ENCODE results near the gene TSPEAR. TPM values are rescaled to one million over a fixed set of nuclear protein-coding genes. Genes with fewer than 3 reads are reported as not detected.
"Not testable (repeated sequence)": the region's sequence is repeated elsewhere in the genome, so short reads cannot be mapped to it uniquely, and the experiment has no call there.

The TSPEAR gene
- total and polyA plus RNA-seq, 5 donors: 0.29 to 4.6 (median 1.4) TPM

DNA sequence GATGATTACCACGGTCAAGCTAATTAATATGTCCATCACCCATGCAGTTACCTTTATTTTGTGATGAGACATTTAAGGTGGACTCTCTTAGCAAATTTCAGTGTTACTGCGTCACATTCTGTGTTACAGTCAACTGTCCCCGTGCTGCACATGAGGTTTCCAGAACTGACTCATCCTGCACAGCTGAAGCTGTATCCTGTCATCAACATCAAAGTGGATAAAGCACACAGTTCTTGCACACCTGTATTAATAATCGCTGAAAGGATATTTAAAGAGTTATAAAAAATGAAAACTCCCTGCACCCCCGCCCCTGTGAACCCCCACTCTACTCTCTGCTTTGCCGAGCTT is 127.6 kb downstream of the TSPEAR start:
- Histone ChIP-seq H3K4me3 (ENCODE audit: low read length) (no peak overlapping the region), H3K4me1 (ENCODE audit: control insufficient read depth, insufficient read depth, low read length) (no peaks in the 10 kb centered on the region), H3K27ac (ENCODE audit: low read length) (no peak overlapping the region), H3K9me3 (ENCODE audit: control insufficient read depth, low read length) (no peaks in the 10 kb centered on the region), H3K27me3 (ENCODE audit: control insufficient read depth, insufficient read depth) (no peaks in the 10 kb centered on the region)
- 75% methylated on average over 6 of the region's 6 CpGs for WGBS
- DNase-seq (no peak), ATAC-seq (no peak)
- intact Hi-C loops (cut with DNase I): no loop called here

DNA sequence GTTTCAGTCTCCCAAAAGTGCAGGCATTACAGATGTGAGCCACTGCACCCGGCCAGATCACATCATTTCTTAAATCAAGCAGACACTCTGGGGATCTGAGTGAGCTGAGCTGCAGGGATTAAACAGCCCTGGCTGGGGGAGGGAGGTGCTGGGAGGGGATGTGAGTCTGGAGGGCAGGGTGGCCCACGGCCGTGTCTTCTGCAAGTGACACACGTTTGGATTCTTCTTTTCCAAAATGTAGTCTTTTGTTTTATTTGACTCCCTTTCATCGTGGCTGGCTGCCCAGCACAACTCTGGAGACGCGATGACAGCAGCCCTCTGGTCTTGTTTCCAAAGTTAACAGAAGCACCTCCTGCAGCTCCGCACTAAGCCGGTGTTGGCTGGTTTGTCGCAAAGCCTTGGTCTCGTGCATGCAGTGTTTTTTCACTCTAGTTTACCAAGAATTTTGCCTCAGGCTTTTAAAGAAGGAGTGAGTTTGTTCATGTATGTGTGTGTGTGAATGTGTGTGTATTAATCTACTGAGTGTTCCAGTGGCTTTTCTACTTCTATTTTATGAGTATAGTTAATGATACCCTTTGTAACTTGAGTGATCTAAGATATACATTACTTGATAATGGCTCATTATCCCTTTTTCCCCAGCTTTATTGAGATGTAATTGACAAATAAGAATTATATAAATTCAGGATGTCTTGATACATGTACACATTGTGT is 128.1 kb downstream of the TSPEAR start:
- Histone ChIP-seq H3K27ac (ENCODE audit: low read length) (no peak overlapping the region), H3K4me1 (ENCODE audit: control insufficient read depth, insufficient read depth, low read length) (no peaks in the 10 kb centered on the region), H3K27me3 (ENCODE audit: control insufficient read depth, insufficient read depth) (no peaks in the 10 kb centered on the region), H3K4me3 (ENCODE audit: low read length) (no peak overlapping the region), H3K9me3 (ENCODE audit: control insufficient read depth, low read length) (no peaks in the 10 kb centered on the region)
- WGBS: 17% methylated on average over 11 of the region's 11 CpGs
- DNase-seq: peak in 1 of 3 donors; percentile 31
- intact Hi-C loops (cut with DNase I): no loop called here
- peak in 1 of 2 donors; percentile 38 for ATAC-seq

DNA sequence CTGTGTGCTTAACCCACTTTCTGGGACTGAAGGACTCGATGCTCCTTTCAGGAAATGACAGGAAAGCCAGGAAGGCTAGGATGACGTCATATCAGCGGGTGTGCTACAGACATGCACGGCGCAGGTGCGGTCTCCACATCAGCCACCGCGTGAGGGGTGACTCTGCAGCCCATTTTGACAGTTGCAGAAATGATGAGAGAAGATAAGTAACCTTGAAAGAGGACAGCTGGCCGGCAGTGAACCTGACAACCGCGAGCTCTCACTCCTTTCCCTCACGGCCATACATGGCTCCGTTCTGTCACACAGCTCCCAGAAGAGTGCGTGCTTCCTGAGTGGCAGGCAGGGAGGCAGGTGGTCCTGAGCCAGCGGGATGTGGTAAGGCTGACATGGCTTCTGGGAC is 129.3 kb downstream of the TSPEAR start:
- Histone ChIP-seq H3K9me3 (ENCODE audit: control insufficient read depth, low read length) (no peaks in the 10 kb centered on the region), H3K27me3 (ENCODE audit: control insufficient read depth, insufficient read depth) (no peaks in the 10 kb centered on the region), H3K4me1 (ENCODE audit: control insufficient read depth, insufficient read depth, low read length) (no peaks in the 10 kb centered on the region), H3K27ac (ENCODE audit: low read length) (no peak overlapping the region), H3K4me3 (ENCODE audit: low read length) (no peak overlapping the region)
- intact Hi-C loops (cut with DNase I): no loop called here
- WGBS: 56% methylated on average over 15 of the region's 15 CpGs
- ATAC-seq (no peak), DNase-seq (no peak)

DNA sequence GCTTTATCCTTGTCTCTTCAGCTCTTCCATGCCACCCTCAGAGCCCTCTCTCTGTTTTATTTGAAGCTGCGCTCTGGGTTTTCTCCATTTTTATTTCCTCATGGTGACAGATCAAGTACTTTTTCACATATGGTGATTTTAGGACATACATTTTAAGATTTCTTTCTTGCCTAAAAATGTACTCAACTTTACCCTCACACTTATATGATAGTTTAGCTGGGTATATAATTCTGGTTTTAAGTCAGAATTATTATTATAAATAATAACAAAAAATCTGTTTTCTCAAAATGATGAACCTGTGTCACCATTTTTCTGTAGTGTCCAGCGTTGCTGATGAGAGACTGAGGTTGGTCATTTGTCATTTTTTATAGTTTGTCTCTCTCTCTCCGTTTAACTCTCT is 130.2 kb downstream of the TSPEAR start:
- H3K4me1 ChIP-seq (ENCODE audit: control insufficient read depth, insufficient read depth, low read length): no peaks in the 10 kb centered on the region
- intact Hi-C loops (cut with DNase I): no loop called here
- no peaks in the 10 kb centered on the region for H3K27me3 ChIP-seq (ENCODE audit: control insufficient read depth, insufficient read depth)
- no peak for DNase-seq
- no peak overlapping the region for H3K27ac ChIP-seq (ENCODE audit: low read length)
- H3K9me3 ChIP-seq (ENCODE audit: control insufficient read depth, low read length): no peaks in the 10 kb centered on the region
- 85% methylated on average over 3 of the region's 3 CpGs for WGBS
- ATAC-seq: no peak
- H3K4me3 ChIP-seq (ENCODE audit: low read length): no peak overlapping the region

DNA sequence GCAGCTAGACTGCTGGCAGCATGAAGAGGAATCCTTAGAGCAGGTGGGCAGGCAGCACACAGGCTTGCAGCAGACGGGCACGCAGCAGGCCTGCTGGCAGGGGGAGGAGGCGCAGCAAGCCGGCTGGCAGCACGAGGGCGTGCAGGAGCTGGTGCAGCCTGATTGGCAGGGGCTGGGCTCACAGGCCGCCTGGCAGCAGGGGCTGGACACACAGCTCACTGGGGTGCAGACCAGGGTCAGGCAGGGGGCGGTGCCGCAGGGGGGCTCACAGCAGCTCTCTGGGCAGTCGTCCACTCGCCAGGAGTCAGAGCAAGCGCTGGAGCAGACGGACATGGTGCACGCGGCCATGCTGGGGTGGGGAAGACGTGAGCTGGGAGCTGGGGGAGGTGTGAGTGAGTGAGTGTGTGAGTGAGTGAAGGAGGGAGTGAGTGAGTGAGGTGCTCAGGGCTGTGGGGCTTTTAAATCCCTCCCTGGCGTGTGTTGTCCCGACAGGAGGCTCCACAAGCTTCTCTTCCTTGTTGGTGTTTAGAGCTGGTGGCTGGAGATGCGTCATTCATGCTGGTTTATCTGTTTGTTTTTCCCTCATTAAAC is 131.0 kb downstream of the TSPEAR start, which contains the start of gene KRTAP10-5:
KRTAP10-5 (minus strand) TSS at position 374 of the 591 bp plus-strand sequence; CDS start at position 348, 26 bp downstream.
- H3K4me3 ChIP-seq (ENCODE audit: low read length); ATAC-seq; H3K27ac ChIP-seq (ENCODE audit: low read length); H3K9me3 ChIP-seq (ENCODE audit: control insufficient read depth, low read length); H3K4me1 ChIP-seq (ENCODE audit: control insufficient read depth, insufficient read depth, low read length); H3K27me3 ChIP-seq (ENCODE audit: control insufficient read depth, insufficient read depth); intact Hi-C loops (cut with DNase I): not testable (repeated sequence)
- 39% methylated on average over 19 of the region's 19 CpGs for WGBS
- DNase-seq: peak in 1 of 3 donors; percentile 46

DNA sequence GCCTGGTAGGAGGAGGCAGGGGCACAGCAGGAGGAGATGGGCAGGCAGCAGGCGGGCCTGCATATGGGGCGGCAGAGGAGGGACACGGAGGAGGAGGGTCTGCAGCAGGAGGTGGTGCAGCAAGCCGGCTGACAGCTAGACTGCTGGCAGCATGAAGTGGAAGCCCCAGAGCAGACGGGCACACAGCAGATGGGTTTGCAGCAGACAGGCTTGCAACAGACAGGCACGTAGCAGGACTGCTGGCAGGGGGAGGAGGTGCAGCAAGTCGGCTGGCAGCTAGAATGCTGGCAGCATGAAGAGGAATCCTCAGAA is 131.6 kb downstream of the TSPEAR start:
- intact Hi-C loops (cut with DNase I): no loop called here
- no peak for ATAC-seq
- 66% methylated on average over 7 of the region's 7 CpGs for WGBS
- H3K27ac ChIP-seq (ENCODE audit: low read length): no peak overlapping the region
- no peak overlapping the region for H3K4me3 ChIP-seq (ENCODE audit: low read length)
- DNase-seq: peak in 1 of 3 donors; percentile 30
- H3K9me3 ChIP-seq (ENCODE audit: control insufficient read depth, low read length): no peaks in the 10 kb centered on the region
- no peaks in the 10 kb centered on the region for H3K4me1 ChIP-seq (ENCODE audit: control insufficient read depth, insufficient read depth, low read length)
- no peaks in the 10 kb centered on the region for H3K27me3 ChIP-seq (ENCODE audit: control insufficient read depth, insufficient read depth)

DNA sequence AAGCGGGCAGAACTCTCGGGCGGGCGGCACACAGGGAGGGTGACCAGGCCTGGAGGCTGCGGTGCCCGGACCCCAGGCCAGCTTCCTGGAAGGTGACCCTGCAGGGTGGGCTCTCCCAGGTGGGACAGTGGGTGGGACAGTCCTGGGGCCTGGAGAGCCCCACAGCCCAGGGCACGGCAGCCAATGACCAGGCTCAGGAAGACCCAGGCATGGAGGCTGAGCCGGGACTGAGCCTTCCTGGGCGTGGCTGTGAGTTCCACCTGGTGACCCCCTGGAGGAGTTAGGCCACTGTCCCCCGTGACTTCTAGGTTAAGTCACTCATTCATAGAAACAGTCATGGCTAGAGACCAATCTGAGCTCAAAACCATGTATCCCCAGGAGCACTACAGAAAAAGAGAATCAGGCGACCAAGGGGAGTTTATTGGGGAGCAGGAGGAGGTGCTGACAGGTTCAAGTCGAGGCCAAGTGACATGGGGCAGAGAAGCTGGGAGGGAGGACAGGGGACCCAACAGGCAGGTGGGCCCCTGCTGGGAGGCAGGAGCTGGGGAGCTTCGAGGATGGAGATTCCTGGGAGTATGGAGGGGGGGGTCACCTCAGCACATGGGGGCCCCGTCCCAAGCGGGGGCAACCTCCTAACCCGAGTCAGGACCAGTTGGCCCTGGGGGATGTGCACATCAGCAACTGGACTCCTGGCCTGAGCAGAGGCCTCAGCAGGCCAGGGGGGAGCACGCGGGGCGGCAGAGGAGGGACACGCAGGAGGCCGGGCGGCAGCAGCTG is 132.1 kb downstream of the TSPEAR start:
- Histone ChIP-seq H3K4me3 (ENCODE audit: low read length) (no peak overlapping the region), H3K27me3 (ENCODE audit: control insufficient read depth, insufficient read depth) (no peaks in the 10 kb centered on the region), H3K4me1 (ENCODE audit: control insufficient read depth, insufficient read depth, low read length) (no peaks in the 10 kb centered on the region), H3K9me3 (ENCODE audit: control insufficient read depth, low read length) (no peaks in the 10 kb centered on the region), H3K27ac (ENCODE audit: low read length) (no peak overlapping the region)
- DNase-seq (no peak), ATAC-seq (no peak)
- WGBS: 75% methylated on average over 22 of the region's 22 CpGs
- intact Hi-C loops (cut with DNase I): no loop called here

DNA sequence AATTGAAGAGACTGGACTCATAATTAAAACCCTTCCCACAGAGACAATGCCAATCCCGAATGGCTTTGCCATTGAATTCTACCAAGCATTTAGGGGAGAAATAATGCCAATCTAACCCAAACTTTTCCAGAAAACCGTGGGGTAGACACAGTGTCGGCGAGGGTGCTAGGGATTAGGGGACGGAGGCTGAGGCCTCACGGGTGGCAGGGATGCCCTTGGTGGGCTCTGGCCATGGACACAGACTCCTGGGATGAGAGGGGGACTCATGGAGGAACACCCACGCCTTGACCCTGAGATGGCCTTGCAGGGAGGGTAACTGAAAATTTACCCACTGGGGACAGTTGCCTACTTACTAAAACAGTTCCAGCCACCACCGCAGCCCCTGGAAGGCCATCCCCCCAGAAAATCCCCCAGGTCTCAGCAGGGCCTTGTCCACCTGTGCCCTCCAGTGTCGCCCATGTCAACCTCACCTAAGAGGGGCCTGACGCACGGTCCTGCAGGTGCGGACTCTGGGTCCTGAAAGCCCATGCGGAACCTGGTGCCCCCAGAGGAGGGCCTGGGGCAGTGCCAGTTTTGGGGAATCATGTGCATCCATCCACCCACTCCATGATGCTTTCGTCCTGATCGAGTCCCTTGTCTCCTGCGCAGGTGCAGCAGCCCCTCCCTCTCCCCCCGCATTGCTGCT is 132.9 kb downstream of the TSPEAR start:
- no peak for ATAC-seq
- Histone ChIP-seq H3K4me1 (ENCODE audit: control insufficient read depth, insufficient read depth, low read length) (no peaks in the 10 kb centered on the region), H3K27ac (ENCODE audit: low read length) (no peak overlapping the region), H3K9me3 (ENCODE audit: control insufficient read depth, low read length) (no peaks in the 10 kb centered on the region), H3K4me3 (ENCODE audit: low read length) (no peak overlapping the region), H3K27me3 (ENCODE audit: control insufficient read depth, insufficient read depth) (no peaks in the 10 kb centered on the region)
- WGBS: 91% methylated on average over 17 of the region's 17 CpGs
- intact Hi-C loops (cut with DNase I): no loop called here
- DNase-seq: peak in 1 of 3 donors; percentile 23

DNA sequence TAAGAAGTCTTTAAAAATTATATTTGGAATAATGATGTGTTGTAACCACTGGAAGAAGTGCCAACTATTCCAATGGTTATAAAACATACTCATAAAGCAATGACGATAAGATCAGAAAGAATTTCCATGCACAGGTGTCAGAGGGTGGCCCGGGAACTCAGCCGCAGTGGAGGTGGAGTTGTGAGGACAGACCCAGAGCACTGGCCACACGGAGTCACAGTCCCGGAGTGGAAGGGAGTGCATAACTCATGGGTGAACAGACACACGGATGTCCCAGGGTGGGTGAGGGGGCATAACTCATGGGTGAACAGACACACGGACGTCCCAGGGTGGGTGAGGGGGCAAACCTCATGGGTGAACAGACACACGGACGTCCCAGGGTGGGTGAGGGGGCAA is 135.3 kb downstream of the TSPEAR start:
- no peak for ATAC-seq
- Histone ChIP-seq H3K27me3 (ENCODE audit: control insufficient read depth, insufficient read depth) (no peaks in the 10 kb centered on the region), H3K9me3 (ENCODE audit: control insufficient read depth, low read length) (no peaks in the 10 kb centered on the region), H3K4me3 (ENCODE audit: low read length) (no peak overlapping the region), H3K4me1 (ENCODE audit: control insufficient read depth, insufficient read depth, low read length) (no peaks in the 10 kb centered on the region), H3K27ac (ENCODE audit: low read length) (no peak overlapping the region)
- peak in 1 of 3 donors; percentile 33 for DNase-seq
- WGBS: 88% methylated on average over 10 of the region's 10 CpGs
- intact Hi-C loops (cut with DNase I): no loop called here

DNA sequence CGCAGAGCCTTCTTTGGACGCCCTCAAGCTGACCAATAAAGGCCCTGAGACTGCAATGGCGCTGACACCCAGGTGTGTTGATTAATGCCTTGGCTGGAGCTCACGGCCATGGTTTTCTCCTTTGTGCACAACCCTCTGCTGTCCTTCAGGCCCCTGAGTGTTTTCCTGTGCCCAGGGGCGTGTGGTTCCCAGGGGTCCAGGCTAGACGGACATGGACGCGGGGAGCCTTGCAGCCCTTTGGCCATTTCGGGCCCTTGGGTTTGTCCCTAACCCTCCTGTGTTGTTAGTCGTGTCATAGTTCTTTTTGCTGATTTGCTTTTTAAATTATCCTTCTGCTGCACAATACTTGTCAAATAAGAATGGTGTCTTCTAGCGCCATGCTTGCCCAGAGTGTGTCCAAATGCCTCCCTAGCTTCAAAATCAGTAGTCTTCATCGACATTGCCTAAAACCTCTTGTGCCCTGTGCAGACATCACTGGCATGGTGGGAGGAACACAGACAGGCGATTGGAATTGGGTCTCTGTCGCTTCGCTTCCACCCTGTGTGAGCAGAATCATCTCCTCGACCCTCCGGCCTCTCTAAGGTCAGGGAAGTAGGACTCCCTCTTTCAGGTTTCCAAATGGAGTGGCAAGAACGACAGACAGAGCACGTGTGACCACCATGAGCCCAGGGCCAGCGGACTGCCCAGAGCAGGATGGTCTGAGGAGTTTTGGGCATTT is 135.9 kb downstream of the TSPEAR start:
- H3K4me3 ChIP-seq (ENCODE audit: low read length): no peak overlapping the region
- no peaks in the 10 kb centered on the region for H3K4me1 ChIP-seq (ENCODE audit: control insufficient read depth, insufficient read depth, low read length)
- DNase-seq (peak in 1 of 3 donors; percentile 25), ATAC-seq (no peak)
- 85% methylated on average over 20 of the region's 20 CpGs for WGBS
- no peaks in the 10 kb centered on the region for H3K9me3 ChIP-seq (ENCODE audit: control insufficient read depth, low read length)
- H3K27ac ChIP-seq (ENCODE audit: low read length): no peak overlapping the region
- H3K27me3 ChIP-seq (ENCODE audit: control insufficient read depth, insufficient read depth): no peaks in the 10 kb centered on the region
- intact Hi-C loops (cut with DNase I): no loop called here
